NCI-H2227 (cell line): ENCODE measurements around the gene SLC35G4.
"Not testable (repeated sequence)": the region's sequence is repeated elsewhere in the genome, so short reads cannot be mapped to it uniquely, and the experiment has no call there.

Experiments
- DNase-seq: peaks from one replicate; lab custom pipeline; 2025; ENCODE audit not compliant: unreplicated experiment; lab: John Stamatoyannopoulos, UW

SLC35G4 gene

DNA sequence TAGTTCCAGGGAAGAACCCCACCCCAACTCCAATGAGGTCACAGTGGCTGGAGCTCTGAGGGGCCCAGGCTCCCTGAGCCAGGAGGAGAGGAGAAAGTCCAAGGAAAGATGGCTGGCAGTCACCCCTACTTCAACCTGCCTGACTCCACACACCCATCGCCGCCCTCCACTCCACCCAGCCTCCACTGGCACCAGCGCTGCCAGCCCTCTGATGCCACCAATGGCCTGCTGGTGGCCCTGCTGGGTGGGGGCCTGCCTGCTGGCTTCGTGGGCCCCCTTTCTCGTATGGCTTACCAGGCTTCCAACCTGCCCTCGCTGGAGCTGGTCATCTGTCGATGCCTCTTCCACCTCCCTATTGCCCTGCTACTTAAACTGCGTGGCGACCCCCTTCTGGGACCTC lies at the start of gene SLC35G4:
TSS of gene SLC35G4 (plus strand) at position 109 of the 400 bp plus-strand sequence. CDS start at position 109, 0 bp downstream.
- not testable (repeated sequence) for DNase-seq

- DNase-seq: no peak
These were observed 48.1 kb upstream of the SLC35G4 start for GRCh38 chr18:11561293-11561692.

DNA sequence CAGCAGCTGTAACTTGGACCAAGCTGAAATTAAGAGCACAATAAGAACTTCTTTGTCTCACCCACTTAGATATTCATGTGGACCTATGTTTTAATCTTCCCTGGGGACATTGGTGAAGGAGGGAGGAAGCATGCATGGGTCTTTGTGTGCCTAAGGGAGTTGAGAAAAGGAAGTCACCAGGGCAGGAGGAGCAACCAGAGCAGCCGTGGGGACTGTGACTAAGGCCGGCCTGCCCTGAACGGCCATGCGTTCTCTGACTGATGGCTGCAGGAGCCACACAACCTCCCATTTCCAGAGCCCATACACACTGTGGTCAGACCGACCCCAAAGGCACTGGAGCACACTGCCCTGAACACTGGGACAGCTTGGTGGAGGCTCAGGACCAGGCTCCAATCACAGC lies 43.7 kb upstream of the SLC35G4 start:
- DNase-seq: no peak

- DNase-seq: no peak
These were observed 43.0 kb upstream of the SLC35G4 start for GRCh38 chr18:11566236-11566965.

DNA sequence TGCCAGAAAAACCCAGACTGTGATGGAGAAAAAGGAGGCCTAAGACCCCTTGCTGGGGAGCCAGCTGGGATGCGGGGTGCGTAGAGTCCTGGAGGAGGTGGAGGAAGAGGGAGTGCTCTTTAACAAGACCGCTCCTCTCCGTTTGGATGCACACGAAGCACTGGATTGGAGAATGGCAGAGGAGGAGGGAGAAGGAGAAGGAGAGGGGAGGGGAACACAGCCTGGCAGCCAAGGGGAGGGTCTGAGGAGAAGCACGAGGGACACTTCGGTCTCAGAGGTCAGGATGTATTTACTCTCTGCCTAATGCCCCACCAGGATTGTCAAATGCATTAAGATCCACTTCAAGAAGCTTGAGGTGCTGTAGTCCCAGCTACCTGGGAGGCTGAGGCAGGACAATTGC lies 42.0 kb upstream of the SLC35G4 start:
- DNase-seq: no peak

DNA sequence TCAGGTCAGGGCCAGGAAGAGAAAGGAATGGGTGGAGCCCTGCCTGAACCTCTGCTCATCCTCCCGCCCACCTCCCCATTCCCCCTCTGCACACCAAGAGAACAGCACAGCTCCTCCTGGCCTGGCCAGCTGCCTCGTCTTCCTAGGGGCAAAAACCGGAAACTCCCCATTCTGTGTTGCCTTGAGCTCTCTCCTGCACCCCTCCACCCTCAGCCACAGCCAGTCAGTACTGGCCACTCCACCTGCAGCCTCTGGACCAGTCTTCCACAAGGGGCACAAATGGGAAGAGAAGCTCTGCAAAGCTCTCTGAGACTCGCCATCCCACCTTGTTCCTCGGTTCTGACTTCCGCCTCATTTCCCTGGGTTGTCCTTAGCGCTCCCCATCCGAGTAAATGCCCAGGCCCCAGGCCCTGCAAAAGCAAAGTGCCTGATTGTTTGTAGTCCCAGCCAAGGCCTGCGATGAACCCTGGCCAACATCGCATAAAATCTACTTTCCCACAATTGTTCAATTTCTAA lies 39.3 kb upstream of the SLC35G4 start:
- no peak for DNase-seq

DNA sequence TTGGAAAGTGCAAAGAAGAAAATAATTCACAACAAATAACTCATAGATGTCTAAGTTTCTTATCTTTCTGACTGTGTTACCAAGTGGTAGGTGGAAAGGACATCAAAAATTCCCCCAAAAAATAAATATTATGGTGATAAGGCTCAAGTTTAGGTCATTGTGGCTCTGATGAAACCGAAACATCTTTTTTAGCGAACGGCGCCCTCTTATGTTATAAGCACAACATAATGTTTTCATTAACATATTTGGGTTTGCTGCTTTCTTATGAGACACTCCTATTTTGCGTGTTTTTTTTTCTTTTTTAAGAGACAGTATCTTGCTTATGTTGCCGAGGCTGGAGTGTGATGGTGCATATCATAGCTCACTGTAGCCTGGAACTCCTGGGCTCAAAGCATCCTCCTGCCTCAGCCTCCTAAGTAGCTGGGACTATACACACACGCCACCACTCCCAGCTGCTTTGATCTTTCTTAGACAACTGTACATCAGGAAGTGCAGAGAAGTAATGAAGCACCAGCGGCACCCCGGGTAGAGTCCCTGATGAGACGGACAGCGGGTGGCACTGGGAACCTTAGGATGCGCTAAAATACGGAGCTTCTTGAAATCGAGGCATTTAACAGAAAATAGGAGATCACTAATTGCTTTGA lies 38.5 kb upstream of the SLC35G4 start:
- no peak for DNase-seq

- no peak for DNase-seq
These were observed 37.2 kb upstream of the SLC35G4 start for GRCh38 chr18:11572201-11572600.

DNA sequence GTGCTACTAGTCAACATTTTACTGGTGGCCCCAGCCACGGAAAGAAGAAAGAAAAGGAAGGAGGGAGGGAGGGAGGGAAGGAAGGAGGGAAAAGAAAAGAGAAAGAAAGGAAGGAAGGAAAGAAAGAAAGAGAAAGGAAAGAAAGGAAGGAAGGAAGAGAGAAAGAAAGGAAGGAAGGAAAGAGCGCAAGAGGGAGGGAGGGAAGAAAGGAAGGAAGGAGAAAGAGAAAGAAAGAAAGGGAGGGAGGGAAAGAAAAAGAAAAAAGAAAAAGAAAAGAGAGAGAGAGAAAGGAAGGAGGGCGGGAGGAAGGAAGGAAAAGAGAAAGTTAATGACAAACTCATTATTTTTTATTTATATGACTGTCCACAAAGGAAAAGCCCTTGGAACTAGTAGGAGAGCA lies 34.9 kb upstream of the SLC35G4 start:
- no peak for DNase-seq

DNA sequence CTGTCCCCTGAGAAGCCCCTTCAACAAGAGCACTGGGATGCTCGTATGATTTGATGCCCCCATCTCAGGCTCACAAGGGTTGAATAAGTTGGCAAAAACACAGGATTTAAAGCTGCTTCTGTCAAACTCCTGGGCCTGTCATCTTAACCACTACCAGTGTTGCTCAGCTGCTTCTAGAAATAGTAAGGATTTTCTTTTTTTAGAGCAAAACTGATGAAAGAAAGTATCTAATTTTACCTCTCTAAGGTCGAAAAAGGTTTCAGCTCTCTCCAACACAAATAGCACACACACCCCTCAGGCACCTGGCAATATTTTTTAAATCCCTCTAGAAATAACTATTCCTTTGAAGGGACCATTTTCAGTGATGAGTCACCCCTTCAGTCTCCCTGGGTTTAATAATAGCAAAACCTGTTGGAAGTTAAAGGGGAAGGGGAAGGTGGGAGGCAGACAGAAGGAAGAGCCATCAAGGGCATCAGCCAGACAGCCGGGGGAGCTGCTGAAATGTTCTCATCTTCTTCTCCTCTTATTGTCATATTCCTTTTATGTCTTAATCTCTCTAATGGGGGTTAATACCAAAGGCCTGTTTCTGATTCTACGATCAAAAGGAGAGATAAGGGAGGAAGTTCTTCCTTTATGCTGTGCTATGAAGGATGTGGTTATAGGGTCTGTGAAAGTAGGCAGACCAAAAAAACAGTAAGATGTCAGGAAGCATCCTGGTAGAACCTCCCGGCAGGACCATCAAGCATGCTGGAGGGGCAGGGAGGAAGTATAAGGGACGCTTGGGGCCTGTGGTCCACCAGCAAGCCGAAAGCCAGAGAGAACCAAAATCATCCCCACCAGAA lies 31.9 kb upstream of the SLC35G4 start:
- DNase-seq: no peak

- DNase-seq: no peak
These were observed 30.6 kb upstream of the SLC35G4 start for GRCh38 chr18:11578799-11579198.

DNA sequence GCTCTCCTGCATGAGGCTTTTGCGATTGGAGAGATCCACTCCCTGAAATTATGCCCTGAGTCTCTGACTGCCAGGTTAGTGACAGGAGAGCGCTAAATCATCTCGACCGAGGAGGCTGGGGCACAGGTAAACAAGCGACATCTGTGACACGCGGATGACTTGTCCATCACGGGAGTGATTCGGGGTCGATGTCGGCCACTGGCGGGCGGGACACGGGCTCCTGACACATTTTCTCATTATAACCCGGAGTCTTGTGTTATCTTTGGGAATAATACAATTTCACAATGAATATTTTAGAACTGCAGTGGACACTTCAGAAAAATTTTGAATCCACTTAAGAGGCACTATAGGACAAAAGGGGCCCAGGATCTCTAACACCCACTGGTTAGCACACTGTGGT lies 29.5 kb upstream of the SLC35G4 start:
- no peak for DNase-seq

GRCh38 chr18:11581286-11581685 lies 28.1 kb upstream of the SLC35G4 start:
- no peak for DNase-seq

- no peak for DNase-seq
These were observed 23.8 kb upstream of the SLC35G4 start for GRCh38 chr18:11585596-11585995.

DNA sequence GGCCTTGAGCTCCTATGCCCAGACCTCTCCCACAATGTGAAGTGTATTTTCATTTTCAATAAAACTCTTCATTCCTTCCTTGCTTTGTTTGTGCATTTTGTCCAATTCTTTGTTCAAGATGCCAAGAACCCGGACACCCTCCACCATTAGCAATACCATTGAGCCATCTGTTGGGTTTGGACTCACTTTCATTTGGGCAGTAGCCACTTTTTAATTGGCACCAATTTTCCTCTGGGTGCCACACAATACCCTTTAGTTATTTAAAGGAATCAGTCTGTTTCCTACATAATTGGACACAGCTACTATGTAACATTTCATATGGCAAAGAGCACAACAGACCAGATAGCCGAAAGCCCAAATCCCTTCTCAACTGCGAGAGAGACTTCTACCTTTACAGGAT lies 22.5 kb upstream of the SLC35G4 start:
- DNase-seq: no peak

- DNase-seq: no peak
These were observed 22.0 kb upstream of the SLC35G4 start for GRCh38 chr18:11587432-11587831.

DNA sequence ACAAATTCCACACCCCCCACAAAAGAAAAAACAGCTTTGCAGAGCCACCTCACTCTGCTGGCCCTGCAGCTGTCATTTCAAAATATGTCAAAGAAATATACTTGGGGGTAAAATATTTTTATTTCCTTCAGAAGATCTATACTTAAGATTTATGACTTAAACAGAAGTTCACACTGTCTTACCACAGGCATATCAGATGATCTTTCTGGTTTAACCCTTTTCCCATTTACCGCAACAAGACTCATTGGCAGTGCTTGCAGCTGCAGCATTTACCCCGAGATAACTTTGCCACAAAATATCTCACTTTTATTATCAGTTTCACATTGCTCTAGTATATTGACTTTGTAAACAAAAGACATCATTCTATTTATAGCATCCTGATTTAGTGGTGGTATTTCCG lies 21.6 kb upstream of the SLC35G4 start:
- DNase-seq: no peak

DNA sequence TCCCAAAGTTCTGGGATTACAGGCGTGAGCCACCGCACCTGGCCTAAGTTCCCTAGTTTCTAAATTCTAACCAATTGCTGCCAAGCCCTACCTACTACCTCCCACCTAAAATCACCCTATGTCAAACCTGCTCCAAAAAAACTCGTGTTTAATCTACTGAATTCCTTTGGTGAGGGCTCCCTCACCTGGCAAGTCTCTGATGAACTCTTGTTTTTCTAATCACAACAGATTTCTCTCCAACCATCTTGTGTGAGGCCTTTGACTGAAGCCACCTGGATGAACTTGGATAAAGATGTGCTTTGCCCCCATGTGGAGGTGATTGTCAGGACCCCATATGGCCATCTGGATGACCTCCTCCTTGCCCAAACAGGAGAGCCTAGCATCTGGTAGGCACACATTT lies 17.4 kb upstream of the SLC35G4 start:
- no peak for DNase-seq

GRCh38 chr18:11600321-11600720 lies 9.1 kb upstream of the SLC35G4 start:
- no peak for DNase-seq

GRCh38 chr18:11607906-11608305 lies 1.5 kb upstream of the SLC35G4 start:
- no peak for DNase-seq

- not testable (repeated sequence) for DNase-seq
These were observed 778 bp upstream of the SLC35G4 start for GRCh38 chr18:11608618-11609017.

- not testable (repeated sequence) for DNase-seq
These were observed 3.7 kb downstream of the SLC35G4 start for GRCh38 chr18:11613073-11613472.
